Stimulated activated naive B cell treated with anti-CD40 and anti-IgM and Interleukin-4, amounts not matched to agents 10 μg/mL and 1 μg/mL and 100 μg/mL, for 72 hours (primary cell): ENCODE measurements around the gene IGFBPL1.

Source experiments
- ATAC-seq, 2 donors: fragments of 150-1000 bp; cut with Tn5 transposase; replicated peaks; 2 replicates each; pipeline ENCODE4 v1.10.0; 2021; ENCODE audit warnings: moderate library complexity in 1 of 2
- DNase-seq: peaks from one replicate; pipeline ENCODE4 v3.0.0; 2021
- H3K27ac Mint-ChIP-seq: one replicate; pipeline ENCODE4 v1.8.0; 2022; ENCODE audit warnings: mild to moderate bottlenecking, mixed read lengths
- H3K27me3 Mint-ChIP-seq, 2 donors: one replicate each; pipeline ENCODE4 v1.8.0; 2022; ENCODE audit warnings: mixed read lengths in 2 of 2
- H3K36me3 Mint-ChIP-seq, 2 donors: one replicate each; pipeline ENCODE4 v1.8.0; 2022; ENCODE audit warnings: mixed read lengths in 2 of 2, mild to moderate bottlenecking in 1 of 2
- H3K4me1 Mint-ChIP-seq, 2 donors: one replicate each; pipeline ENCODE4 v1.8.0; 2022; ENCODE audit warnings: mixed read lengths in 2 of 2, mild to moderate bottlenecking in 1 of 2
- H3K4me3 Mint-ChIP-seq, 2 donors: one replicate each; pipeline ENCODE4 v1.8.0; 2022; ENCODE audit warnings: mild to moderate bottlenecking in 2 of 2, mixed read lengths in 2 of 2, moderate library complexity in 1 of 2
- H3K9me3 Mint-ChIP-seq, 2 donors: one replicate each; pipeline ENCODE4 v1.8.0; 2022; ENCODE audit warnings: mixed read lengths in 2 of 2, mild to moderate bottlenecking in 1 of 2

The IGFBPL1 gene

DNA sequence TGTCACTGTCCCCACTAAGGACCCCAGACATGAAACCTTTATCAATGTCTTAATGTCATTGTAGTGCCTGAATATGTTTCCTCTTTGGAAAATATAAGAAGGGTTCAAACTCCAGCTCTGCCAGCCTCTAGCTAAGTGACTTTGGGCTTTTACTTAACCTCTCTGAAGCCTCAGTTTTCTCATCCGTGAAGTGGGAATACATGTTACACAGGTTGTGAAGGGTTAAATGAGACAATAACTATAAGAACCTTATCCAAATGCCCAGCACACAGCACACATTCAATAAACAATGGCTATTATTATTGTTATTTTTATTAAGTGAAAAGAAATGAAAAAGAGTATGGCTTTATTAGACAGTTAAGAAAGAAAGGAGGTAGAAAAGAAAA, 15.7 kb upstream of the IGFBPL1 start:
- no peaks in the 10 kb centered on the region for H3K9me3 Mint-ChIP-seq
- peaks cover 4 to 14% of the 10 kb centered on the region in 2 donors for H3K4me1 Mint-ChIP-seq
- ATAC-seq (no peak), DNase-seq (no peak)
- peaks cover 30 to 43% of the 10 kb centered on the region in 2 donors for H3K27me3 Mint-ChIP-seq
- no peak overlapping the region for H3K27ac Mint-ChIP-seq
- no peak overlapping the region for H3K4me3 Mint-ChIP-seq
- H3K36me3 Mint-ChIP-seq, result no peaks in the 10 kb centered on the region

DNA sequence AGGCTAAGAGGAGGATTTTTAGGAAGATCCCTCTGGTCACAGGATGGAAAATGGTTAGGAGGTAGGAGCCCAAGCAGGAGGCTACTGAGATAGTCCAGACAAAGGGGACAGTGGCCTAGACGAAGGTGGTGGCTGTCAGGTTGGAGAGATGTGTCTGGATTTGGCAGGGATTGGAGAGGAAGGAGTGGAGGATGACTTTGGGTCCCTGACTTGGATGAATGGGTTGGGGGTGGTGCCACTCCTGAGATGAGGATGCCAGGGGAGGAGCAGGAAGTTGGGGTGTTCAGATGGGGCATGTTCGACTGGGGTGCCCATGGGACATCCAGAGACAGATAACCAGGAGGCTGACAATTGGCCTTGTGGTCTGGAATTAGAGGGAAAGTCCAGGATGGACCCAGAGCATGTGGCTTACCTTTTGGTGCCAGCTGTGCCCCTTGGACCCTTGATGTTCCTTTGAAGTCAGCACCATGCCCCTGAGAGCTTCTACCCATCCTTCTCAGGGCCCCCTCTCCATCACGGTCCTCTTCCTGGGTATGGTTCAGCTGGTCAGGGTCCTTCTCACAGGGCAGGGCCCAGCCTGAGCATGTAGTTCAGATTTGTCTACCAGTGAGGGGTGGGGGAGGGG, 15.1 kb upstream of the IGFBPL1 start:
- H3K27me3 Mint-ChIP-seq, result peaks cover 28 to 43% of the 10 kb centered on the region in 2 donors
- no peak overlapping the region for H3K4me3 Mint-ChIP-seq
- no peak overlapping the region for H3K27ac Mint-ChIP-seq
- H3K36me3 Mint-ChIP-seq, result no peaks in the 10 kb centered on the region
- ATAC-seq (no peak), DNase-seq (no peak)
- H3K9me3 Mint-ChIP-seq, result no peaks in the 10 kb centered on the region
- peaks cover 4 to 19% of the 10 kb centered on the region in 2 donors for H3K4me1 Mint-ChIP-seq

DNA sequence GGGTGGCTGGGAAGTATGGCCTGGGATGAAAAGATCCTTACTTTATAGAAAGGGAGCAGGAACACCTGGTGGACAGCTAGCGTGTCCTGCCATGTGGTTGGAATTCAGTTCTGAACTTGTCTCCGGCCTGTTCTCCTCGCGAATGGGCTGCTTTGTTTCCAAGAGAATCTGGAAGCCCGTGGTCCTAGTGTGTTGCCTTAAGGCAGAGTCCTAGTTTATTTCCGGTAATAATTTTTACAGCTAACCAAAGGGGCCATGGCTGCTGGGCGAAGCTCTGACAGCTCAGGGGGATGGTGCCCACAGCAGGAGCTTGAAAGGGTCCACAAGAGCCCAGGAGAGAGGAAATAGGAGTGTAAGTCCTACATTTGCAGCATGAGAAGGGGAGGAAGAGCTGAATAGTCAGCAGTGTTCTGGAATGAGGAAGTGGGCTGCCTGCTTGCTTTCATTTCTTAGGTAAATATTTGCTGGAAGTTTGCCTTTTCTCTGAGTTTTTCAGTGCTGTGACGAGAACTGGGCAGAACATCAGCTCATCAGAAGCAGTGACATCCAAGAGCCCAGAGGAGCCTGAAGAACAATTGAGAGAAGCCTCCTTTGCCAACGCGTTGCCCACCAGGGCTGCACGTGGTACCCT, 13.1 kb upstream of the IGFBPL1 start:
- DNase-seq (no peak), ATAC-seq (peak in 1 of 2 donors; percentile 53)
- H3K4me1 Mint-ChIP-seq, result peaks cover 8 to 25% of the 10 kb centered on the region in 2 donors
- H3K4me3 Mint-ChIP-seq, result no peak overlapping the region
- H3K36me3 Mint-ChIP-seq, result no peaks in the 10 kb centered on the region
- no peak overlapping the region for H3K27ac Mint-ChIP-seq
- no peaks in the 10 kb centered on the region for H3K9me3 Mint-ChIP-seq
- peaks cover 29 to 45% of the 10 kb centered on the region in 2 donors for H3K27me3 Mint-ChIP-seq

DNA sequence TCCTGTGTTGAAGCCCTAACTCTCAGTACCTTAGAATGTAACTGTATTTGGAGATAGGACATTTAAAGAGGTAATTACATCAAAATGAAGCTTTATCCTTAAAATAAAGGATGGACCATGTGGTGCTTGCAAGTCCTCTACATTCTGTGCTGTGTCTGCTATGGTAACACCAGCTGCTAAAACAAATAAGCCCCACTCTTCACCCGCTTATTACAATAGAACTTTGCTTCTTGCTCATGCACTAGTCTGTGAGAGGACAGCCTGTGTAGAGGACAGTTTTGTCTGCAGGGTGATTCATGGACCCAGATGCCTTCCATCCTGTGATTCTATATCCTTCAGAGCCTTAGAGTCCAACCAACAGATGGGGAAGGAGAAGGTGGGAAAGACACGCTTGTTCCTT, 12.5 kb upstream of the IGFBPL1 start:
- H3K4me3 Mint-ChIP-seq, result no peak overlapping the region
- H3K4me1 Mint-ChIP-seq, result peaks cover 8 to 25% of the 10 kb centered on the region in 2 donors
- H3K27me3 Mint-ChIP-seq, result peaks cover 28 to 43% of the 10 kb centered on the region in 2 donors
- no peak for DNase-seq
- ATAC-seq, result no peak
- no peaks in the 10 kb centered on the region for H3K9me3 Mint-ChIP-seq
- H3K27ac Mint-ChIP-seq, result no peak overlapping the region
- no peaks in the 10 kb centered on the region for H3K36me3 Mint-ChIP-seq

- Mint-ChIP-seq H3K4me3 (no peak overlapping the region), H3K4me1 (peaks cover 8 to 23% of the 10 kb centered on the region in 2 donors), H3K27ac (no peak overlapping the region), H3K36me3 (no peaks in the 10 kb centered on the region), H3K27me3 (peaks cover 27 to 32% of the 10 kb centered on the region in 2 donors), H3K9me3 (no peaks in the 10 kb centered on the region)
- DNase-seq (no peak), ATAC-seq (no peak)
Observed at GRCh38 chr9:38435521-38435920, 11.3 kb upstream of the IGFBPL1 start.

DNA sequence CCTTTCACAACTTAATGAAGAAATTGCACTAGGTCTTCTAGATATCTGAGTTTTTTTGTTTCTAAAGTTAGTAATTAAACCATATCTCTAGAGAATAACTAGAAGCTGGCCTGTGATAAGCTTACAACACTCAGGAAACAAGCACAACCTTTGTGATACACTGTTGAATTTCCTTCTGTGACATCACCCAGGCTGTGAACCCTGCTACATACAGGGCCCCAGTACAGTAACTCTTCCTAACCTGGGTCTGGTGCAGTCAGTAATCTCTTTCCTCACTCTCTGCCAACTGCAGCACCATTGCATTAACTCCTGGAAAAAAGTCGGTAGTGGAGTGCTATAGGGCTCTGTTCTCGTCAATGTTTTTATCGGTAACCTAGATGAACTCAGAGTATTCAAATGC, 10.6 kb upstream of the IGFBPL1 start:
- H3K4me1 Mint-ChIP-seq, result peaks cover 8 to 19% of the 10 kb centered on the region in 2 donors
- no peak overlapping the region for H3K27ac Mint-ChIP-seq
- DNase-seq (no peak), ATAC-seq (peak; percentile 46 to 66)
- no peak overlapping the region for H3K4me3 Mint-ChIP-seq
- H3K36me3 Mint-ChIP-seq, result no peaks in the 10 kb centered on the region
- H3K27me3 Mint-ChIP-seq, result peaks cover 23 to 34% of the 10 kb centered on the region in 2 donors
- no peaks in the 10 kb centered on the region for H3K9me3 Mint-ChIP-seq

- no peaks in the 10 kb centered on the region for H3K9me3 Mint-ChIP-seq
- no peaks in the 10 kb centered on the region for H3K36me3 Mint-ChIP-seq
- peaks cover 8 to 19% of the 10 kb centered on the region in 2 donors for H3K4me1 Mint-ChIP-seq
- no peak overlapping the region for H3K27ac Mint-ChIP-seq
- H3K27me3 Mint-ChIP-seq, result peaks cover 22 to 33% of the 10 kb centered on the region in 2 donors
- no peak overlapping the region for H3K4me3 Mint-ChIP-seq
- ATAC-seq (peak; percentile 42 to 62), DNase-seq (no peak)
Observed at GRCh38 chr9:38434365-38434764, 10.1 kb upstream of the IGFBPL1 start.

GRCh38 chr9:38432922-38433510, 8.8 kb upstream of the IGFBPL1 start:
- Mint-ChIP-seq H3K36me3 (no peaks in the 10 kb centered on the region), H3K27ac (no peak overlapping the region), H3K4me1 (peaks cover 8 to 19% of the 10 kb centered on the region in 2 donors), H3K27me3 (peaks cover 9 to 21% of the 10 kb centered on the region in 2 donors), H3K4me3 (no peak overlapping the region), H3K9me3 (no peaks in the 10 kb centered on the region)
- no peak for DNase-seq
- ATAC-seq, result no peak

DNA sequence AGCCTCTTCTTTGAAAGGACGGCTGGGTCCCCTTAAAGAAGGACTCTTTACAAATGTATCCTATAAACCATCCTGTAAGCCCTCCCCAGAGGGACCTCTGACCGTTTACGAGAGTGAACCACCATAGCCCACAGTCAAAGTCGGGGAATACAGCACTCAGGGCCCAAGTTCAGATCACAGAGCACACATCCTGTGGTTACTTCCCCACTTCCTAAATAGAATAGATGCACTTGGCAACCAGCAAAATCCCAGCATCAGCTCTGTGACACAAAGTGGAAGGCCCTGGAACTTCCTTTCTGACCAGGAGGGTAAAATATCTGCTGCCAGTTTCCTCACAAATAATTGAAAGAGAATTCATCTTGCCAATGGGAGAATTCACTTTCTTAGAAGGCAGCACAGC, 6.9 kb upstream of the IGFBPL1 start:
- no peaks in the 10 kb centered on the region for H3K36me3 Mint-ChIP-seq
- H3K27ac Mint-ChIP-seq, result no peak overlapping the region
- peaks cover 10 to 32% of the 10 kb centered on the region in 2 donors for H3K27me3 Mint-ChIP-seq
- H3K9me3 Mint-ChIP-seq, result no peaks in the 10 kb centered on the region
- ATAC-seq, result no peak
- H3K4me3 Mint-ChIP-seq, result no peak overlapping the region
- peaks cover 6 to 14% of the 10 kb centered on the region in 2 donors for H3K4me1 Mint-ChIP-seq
- no peak for DNase-seq

- Mint-ChIP-seq H3K4me1 (peaks cover 0 to 4% of the 10 kb centered on the region in 2 donors), H3K27ac (no peak overlapping the region), H3K36me3 (no peaks in the 10 kb centered on the region), H3K4me3 (no peak overlapping the region), H3K27me3 (peaks cover 26 to 51% of the 10 kb centered on the region in 2 donors), H3K9me3 (no peaks in the 10 kb centered on the region)
- ATAC-seq, result no peak
- DNase-seq, result no peak
Observed at GRCh38 chr9:38428062-38428461, 3.8 kb upstream of the IGFBPL1 start.

- peaks cover 40 to 70% of the 10 kb centered on the region in 2 donors for H3K27me3 Mint-ChIP-seq
- peaks cover 0 to 4% of the 10 kb centered on the region in 2 donors for H3K4me1 Mint-ChIP-seq
- DNase-seq, result no peak
- H3K36me3 Mint-ChIP-seq, result no peaks in the 10 kb centered on the region
- H3K4me3 Mint-ChIP-seq, result no peak overlapping the region
- no peak overlapping the region for H3K27ac Mint-ChIP-seq
- H3K9me3 Mint-ChIP-seq, result no peaks in the 10 kb centered on the region
- no peak for ATAC-seq
Observed at GRCh38 chr9:38424918-38425317, 664 bp upstream of the IGFBPL1 start.

GRCh38 chr9:38423273-38423972, 831 bp downstream of the IGFBPL1 start:
- DNase-seq, result no peak
- Mint-ChIP-seq H3K27ac (no peak overlapping the region), H3K27me3 (peaks cover 45 to 80% of the 10 kb centered on the region in 2 donors), H3K9me3 (no peaks in the 10 kb centered on the region), H3K36me3 (no peaks in the 10 kb centered on the region), H3K4me3 (peak overlapping the region in 1 of 2 donors; percentile 16), H3K4me1 (peaks cover 0 to 4% of the 10 kb centered on the region in 2 donors)
- no peak for ATAC-seq

DNA sequence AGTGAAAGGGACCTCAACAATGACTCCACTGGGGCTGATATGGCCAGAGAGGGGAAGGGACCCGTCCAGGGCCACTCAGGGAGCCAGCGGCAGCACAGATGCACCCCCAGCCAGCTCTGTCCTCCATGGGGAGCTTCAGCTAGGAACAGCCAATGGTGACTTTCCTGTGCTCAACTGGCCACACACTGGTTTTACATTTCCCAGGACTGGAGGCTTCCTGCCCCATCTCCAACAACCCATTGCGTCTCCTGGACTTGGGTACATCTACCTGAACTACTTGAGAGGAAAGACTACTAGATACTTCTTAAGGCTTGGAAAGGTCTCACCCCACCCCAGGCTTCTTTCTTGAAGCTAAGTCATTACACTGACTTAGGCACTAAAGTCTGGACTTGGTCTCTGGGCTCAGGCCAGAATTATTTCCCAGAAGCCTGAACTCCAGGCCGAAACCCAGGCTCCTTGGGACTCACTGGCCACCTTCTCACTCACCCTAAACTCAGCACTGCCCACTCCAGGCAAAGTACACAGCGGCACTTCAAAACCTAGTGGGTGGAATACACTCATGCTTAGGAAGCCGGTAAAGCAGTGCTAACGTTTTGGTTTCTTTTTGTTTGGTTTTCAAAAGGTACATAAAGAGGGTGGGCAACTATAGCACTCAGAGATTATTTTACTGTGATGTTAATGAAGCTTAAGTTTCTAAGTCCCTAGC, 1.5 kb downstream of the IGFBPL1 start:
- H3K27ac Mint-ChIP-seq, result no peak overlapping the region
- DNase-seq (no peak), ATAC-seq (no peak)
- H3K36me3 Mint-ChIP-seq, result no peaks in the 10 kb centered on the region
- H3K4me3 Mint-ChIP-seq, result no peak overlapping the region
- peaks cover 48 to 75% of the 10 kb centered on the region in 2 donors for H3K27me3 Mint-ChIP-seq
- H3K9me3 Mint-ChIP-seq, result no peaks in the 10 kb centered on the region
- H3K4me1 Mint-ChIP-seq, result peaks cover 0 to 4% of the 10 kb centered on the region in 2 donors
